Stimulated activated CD4-positive, alpha-beta T cell treated with anti-CD3 and anti-CD28 coated beads, Interleukin-1b, Interleukin-23, amount 100 ng/mL, for 24 hours (primary cell): Measurements from ENCODE around the gene RTN4R.
A peak's percentile ranks its signal among the peaks of the same experiment; 100 is the strongest.

Experiments
- DNase-seq, 4 experiments: peaks; one replicate each; pipeline ENCODE4 v3.0.0-alpha.2; 2020; ENCODE audit warnings: low read depth in 4 of 4, low spot score in 1 of 4

RTN4R gene

DNA sequence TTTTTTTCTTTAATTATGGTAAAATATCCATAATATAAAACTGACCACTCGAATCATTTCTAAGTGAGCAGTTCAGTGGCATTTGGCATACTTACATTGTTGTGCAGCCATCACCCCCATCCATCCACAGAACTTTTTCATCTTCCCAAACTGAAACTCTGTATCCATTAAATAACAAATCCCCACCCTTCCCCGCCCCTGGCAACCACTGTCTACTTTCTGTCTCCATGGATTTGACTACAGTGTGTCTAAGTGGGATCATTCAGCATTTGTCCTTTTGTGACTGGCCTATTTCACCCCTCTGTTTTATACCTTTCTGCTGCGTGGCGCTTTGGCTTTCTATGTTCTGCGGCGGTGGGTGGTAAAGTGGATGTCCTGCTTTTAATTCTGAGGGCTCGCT lies 49.1 kb downstream of the RTN4R start:
- no peak for DNase-seq

DNA sequence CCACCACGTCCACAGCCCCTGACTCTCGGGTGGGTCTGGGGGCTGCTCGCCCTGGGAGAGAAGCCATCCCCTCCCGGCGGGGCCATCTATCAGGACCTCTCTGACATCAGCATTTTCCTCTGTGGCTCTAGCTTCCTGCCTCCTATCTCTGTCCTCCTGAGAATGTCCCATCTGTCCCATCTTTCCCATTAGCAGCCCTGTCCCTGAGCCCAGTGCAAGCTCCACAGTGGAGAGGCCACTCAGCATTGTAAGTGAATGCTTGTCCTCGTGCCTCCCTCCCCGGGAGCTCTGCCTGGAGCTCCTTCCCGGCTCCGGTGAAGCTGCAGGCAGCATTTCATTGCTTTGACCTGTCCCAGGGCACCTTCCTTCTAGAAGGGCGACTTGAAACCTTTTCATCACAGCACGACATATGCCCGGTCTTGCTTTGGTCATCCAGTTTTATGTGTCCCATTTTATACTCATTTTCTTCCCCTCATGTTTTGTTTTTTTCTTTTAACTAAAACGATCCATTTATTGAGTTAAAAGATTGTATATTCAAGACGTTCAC lies 49.7 kb downstream of the RTN4R start:
- DNase-seq, result no peak

DNA sequence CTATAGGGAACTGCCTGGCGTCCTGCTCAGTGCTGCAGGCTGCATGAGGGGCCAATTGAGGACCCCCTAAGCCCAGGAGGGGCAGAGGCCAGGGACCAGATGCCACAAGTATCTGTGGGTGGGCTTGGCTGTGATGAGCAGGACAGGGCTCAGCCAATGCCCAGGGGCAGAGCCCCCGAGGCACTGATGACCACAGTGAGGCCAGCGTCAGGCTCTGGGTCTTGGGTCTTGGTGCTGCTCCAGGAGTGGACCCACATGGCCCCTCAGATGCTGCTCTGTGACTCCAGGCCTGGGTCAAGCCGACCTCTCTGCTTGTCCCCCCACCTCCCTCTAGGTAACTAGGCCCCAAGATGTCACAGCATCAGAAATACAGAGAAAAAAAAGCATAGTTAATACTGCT lies 50.6 kb downstream of the RTN4R start:
- no peak for DNase-seq

GRCh38 chr22:20216863-20217499 lies 51.1 kb downstream of the RTN4R start:
- DNase-seq, result no peak

DNA sequence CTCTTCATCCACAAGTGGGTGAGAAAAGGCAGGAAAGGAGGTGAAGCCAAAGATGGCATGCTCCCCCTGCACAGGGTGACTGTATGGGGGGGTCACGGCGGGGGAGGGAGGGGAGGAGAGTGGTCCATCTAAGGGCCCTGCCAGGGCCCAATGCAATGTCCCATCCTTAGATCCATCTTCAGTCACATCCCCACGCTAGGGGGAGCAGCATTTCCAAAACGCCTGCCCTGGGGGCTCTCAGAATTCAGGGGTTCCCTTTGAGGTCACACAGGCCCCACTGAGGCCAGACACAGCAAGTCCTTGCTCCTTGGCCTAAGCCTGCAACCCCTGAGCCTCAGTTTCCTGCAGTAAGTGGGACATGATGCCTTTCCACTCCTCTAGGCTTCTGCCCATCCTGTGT lies 52.4 kb downstream of the RTN4R start:
- no peak for DNase-seq

- no peak for DNase-seq
Measured at GRCh38 chr22:20214853-20215252, 53.3 kb downstream of the RTN4R start.

DNA sequence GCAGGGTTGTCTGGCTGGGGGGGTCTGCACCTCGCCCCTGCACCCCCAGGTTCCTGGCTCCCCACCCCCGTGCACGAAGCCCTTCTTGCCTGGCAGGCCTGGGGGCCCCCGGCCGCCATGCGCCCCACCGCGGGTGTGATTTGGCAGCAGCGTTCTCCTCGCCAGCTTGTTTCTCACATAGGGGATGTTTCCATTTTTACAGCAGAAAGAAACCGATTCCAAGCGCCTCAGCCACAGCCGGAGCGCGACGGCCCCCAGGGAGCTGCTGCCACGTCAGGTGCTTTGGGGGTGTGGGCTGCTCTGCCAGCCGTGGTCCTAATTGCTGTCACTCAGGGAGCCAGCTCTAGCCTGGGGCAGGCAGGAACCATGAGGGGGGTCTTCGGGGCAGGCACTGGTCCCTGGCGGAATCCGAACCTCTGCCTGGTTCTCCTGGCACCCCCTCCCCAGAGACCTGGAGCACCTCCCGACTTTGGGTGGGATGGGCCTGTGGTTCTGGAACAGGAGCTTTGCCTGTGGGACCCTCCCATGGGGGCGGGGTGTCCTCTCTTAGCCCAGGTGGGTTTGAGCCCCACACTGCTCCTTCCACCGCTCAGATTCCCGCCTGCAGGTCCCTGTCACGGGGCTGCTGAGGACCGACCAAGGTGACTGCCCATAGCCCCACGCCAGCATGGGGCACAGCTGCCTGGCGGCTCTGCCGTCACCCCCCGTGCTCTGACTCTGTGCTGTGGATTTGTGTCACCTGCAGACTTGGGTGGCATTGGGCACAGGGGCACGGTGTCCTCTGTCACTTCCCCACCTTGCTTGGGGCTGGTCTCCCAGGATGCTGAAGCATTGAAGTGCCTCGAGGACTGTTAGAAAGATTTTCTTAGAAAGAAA lies 54.0 kb downstream of the RTN4R start:
- DNase-seq, result no peak

GRCh38 chr22:20212754-20213699 lies 55.1 kb downstream of the RTN4R start:
- DNase-seq, result no peak

GRCh38 chr22:20211997-20212753 lies 55.9 kb downstream of the RTN4R start:
- DNase-seq, result no peak

DNA sequence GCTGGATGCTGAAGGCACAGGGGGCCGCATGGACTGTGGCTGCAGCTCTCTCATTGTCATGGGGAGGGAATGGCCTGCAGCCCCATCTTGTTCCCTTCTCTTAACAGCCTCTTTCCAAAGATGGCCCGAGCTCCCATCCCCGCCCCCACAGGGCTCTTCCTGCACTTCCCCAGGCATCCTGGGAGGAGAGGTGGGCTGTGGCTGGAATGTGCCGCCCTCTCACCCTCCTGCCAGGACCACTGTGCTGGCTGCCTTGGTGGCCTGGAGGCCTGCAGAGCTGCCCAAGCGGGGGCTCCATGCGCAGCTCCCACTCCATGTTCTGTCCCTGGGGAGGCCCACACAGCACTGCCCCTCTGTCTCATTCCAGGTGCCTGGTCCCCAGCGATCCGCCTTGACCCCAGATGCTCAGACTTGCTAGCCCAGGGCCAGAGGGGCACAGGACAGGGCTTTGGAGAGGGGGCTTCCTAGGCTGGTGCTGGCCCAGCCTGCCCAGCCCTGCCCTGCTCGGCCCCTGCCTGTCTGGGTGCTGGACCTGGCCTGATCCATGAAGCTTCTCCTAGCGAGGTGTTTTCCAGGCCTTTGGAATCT lies 56.6 kb downstream of the RTN4R start:
- DNase-seq, result no peak

GRCh38 chr22:20210473-20211059 lies 57.6 kb downstream of the RTN4R start:
- DNase-seq, result no peak

DNA sequence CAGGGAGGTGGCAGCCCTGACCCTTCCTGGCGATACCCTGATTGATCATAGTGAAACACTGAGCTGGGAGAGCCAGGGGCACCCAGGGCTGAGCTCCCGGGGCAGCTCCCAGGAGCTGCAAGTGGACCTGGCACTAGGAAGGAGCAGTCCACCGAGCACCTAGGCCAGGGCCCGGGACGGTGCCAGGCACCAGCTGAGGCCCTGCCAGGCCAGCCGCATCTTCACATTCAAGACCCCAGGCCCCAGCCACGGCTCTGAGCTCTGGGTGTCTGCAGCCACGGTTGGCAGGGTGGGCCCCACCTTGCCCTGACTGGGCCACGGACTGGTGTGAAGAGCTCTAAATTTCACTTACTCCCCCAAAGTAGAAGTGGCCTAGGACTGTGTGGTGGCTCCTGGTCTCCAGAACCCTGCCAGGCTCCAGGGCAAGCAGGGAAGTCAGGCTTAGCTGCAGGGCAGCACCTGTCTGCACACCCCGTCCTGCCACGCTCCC lies 58.3 kb downstream of the RTN4R start:
- no peak for DNase-seq

GRCh38 chr22:20208713-20209310 lies 59.3 kb downstream of the RTN4R start:
- DNase-seq, result no peak

GRCh38 chr22:20207277-20208025 lies 60.7 kb downstream of the RTN4R start:
- DNase-seq, result no peak

DNA sequence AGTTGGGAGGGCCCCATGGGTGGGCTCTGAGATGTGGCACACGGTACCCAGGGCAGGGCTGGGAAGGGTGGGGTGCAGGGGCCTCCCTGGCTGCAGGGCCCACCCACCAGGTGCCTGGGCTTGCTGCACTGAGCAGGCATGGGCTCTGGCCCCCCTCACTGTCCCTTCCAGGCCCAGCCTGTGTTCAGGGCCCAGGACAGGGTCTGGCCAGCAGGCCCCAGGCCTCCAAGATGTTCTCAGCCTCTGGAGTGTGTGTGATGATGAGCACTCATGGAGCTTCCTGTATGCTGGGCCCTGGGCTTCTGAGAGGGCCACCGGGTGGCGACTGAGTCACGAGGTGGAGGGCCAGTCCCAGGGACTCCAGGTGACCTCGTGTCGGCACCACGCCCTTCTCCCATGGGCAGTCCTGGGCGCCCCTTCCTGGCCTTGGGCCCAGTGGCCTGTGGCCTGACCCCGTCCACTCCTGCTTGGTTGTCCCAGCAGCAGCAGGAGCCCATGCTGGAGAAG lies 61.4 kb downstream of the RTN4R start:
- DNase-seq, result no peak

DNA sequence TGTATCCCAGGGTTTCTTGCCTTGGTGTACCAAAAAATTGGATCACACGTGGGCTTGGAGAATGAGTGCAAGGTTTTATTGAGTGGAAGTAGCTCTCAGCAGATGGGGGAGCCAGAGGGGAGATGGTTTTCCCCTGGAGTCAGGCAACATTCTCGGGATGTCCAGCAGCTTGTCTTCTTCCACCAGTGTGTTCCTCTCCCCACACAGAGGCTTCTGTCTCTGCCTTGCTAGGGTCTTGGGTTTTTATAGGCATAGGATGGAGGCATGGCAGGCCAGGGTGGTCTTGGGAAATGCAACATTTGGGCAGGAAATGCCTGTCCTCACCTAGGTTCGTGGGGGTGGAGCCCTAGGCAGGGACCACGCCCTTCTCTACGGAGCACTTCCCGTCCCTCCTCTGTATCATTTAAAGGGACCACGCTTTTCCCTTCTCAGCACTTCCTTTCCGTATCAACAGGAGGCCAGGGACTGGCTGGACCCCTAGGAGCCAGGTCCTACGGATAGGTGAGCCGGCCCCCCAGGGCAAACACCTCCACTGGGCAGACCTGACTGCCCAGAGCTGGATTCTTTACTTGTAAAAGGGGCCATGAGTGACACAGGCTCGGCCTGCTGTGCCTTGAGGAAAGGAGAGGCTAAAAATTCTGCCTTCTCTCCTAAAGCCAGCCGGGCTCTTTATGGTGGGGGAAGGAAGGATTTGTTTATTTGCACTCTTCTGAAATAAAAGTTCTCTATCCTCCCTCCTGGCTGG lies 62.0 kb downstream of the RTN4R start:
- DNase-seq, result peak; percentile 27 to 57 (median 44)

GRCh38 chr22:20205464-20205963 lies 62.6 kb downstream of the RTN4R start:
- DNase-seq, result no peak
